Measurements from ENCODE around the gene DDX4. TPM values are rescaled to one million over a fixed set of nuclear protein-coding genes. Genes with fewer than 3 reads are reported as not detected.

The DDX4 gene
- total and polyA plus RNA-seq, 12 donors = 0.06 TPM; not detected in 11

DNA sequence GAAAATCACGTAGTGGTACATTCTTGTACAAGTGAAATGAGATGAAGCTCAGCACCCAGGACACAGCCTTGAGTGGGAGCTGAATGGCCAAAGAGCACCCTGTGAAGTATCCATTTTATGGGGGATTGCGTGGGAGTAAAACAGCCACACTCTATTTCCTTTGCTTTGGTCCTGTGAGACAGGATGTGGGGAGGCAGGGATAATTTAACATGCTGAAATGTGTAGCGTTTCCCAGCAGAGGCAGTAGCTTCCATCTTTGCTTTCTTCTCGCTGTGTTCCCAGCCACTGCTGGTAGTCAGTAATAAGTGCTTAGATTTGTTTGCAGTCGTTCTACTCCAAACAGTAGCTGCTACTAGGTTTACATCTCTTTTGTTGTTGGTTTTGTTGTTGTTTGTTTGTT lies 117.6 kb downstream of the DDX4 start:
- Histone ChIP-seq H3K27ac (no peak overlapping the region), H3K36me3 (replicated peaks in 1 of 2) (no peaks in the 10 kb centered on the region), H3K4me1 (replicated peaks in 1 of 2) (no peaks in the 10 kb centered on the region), H3K27me3 (peaks cover 5% of the 10 kb centered on the region), H3K9me3 (replicated peaks in 1 of 3) (no peaks in the 10 kb centered on the region), H3K4me3 (no peak overlapping the region)
- DNase-seq = no peak
- WGBS, 4 donors = 73 to 78% (median 75%) methylated on average over 5 of the region's 5 CpGs
- intact Hi-C loops (cut with DNase I) = no loop called here
- TF ChIP-seq, protein P1, sequence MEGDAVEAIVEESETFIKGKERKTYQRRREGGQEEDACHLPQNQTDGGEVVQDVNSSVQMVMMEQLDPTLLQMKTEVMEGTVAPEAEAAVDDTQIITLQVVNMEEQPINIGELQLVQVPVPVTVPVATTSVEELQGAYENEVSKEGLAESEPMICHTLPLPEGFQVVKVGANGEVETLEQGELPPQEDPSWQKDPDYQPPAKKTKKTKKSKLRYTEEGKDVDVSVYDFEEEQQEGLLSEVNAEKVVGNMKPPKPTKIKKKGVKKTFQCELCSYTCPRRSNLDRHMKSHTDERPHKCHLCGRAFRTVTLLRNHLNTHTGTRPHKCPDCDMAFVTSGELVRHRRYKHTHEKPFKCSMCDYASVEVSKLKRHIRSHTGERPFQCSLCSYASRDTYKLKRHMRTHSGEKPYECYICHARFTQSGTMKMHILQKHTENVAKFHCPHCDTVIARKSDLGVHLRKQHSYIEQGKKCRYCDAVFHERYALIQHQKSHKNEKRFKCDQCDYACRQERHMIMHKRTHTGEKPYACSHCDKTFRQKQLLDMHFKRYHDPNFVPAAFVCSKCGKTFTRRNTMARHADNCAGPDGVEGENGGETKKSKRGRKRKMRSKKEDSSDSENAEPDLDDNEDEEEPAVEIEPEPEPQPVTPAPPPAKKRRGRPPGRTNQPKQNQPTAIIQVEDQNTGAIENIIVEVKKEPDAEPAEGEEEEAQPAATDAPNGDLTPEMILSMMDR (IDR thresholded peaks at IDR 0.05) = no peak
- no peak for TF ChIP-seq POLR2A (IDR thresholded peaks at IDR 0.05)

DNA sequence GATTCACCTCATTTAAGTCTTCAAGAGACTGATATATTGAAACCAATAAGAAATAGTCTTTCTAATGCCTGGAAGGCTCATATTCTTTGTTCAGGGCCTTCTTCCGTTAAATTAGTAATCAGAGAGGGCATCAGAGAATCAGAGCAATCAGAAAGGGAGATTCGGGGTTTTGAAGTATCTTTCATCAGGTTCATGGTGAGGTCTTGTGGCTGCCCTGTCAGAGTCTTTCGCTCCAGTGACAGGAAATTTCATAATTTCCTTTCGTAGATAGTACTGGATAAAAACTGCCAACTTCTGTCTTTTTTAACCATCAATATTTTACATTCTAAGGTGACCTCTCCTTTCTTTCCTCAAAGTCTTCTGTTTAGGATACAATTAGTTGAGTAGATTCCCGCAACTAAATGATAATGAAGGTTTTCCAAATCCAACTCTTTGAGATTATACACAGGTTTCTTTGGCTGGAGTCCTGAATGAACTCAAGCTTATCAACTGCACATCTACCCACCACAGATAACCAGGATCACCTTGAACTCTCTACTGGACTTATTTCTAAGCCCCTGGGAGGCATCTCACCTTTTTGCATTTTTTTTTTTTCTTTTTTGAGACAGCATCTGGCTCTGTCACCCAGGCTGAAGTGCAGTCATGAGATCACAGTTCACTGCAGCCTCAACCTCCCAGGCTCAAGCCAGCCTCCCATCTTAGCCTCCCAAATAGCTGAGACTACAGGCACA lies 118.8 kb downstream of the DDX4 start:
- no peaks in the 10 kb centered on the region for H3K36me3 ChIP-seq (replicated peaks in 1 of 2)
- peaks cover 7% of the 10 kb centered on the region for H3K27me3 ChIP-seq
- intact Hi-C loops (cut with DNase I) = no loop called here
- WGBS, 4 donors = 54 to 77% (median 62%) methylated on average over 5 of the region's 5 CpGs
- no peak for DNase-seq
- H3K27ac ChIP-seq = no peak overlapping the region
- no peaks in the 10 kb centered on the region for H3K9me3 ChIP-seq (replicated peaks in 1 of 3)
- H3K4me1 ChIP-seq (replicated peaks in 1 of 2) = no peaks in the 10 kb centered on the region
- H3K4me3 ChIP-seq = no peak overlapping the region
- no peak for TF ChIP-seq POLR2A (IDR thresholded peaks at IDR 0.05)
- TF ChIP-seq, protein P1 (IDR thresholded peaks at IDR 0.05) = no peak

DNA sequence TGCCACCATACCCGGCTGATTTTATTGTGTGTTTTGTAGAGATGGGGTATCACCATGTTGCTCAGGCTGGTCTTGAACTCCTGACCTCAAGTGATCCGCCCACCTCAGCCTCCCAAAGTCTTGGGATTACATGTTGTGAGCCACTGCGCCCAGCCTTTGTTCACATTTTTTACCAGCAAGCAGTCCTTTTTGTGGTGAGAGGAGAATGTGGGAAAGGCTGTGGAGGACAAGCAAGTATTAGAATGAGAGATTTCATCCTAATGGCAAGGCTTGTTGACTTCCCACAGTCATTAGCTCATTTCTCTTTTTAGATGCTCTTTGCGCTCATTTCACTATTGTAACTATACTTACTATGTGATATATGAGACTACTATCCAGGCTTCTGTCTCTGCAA lies 119.4 kb downstream of the DDX4 start:
- intact Hi-C loops (cut with DNase I) = no loop called here
- H3K27me3 ChIP-seq = peaks cover 3% of the 10 kb centered on the region
- no peak for DNase-seq
- H3K27ac ChIP-seq = no peak overlapping the region
- no peaks in the 10 kb centered on the region for H3K9me3 ChIP-seq (replicated peaks in 1 of 3)
- no peaks in the 10 kb centered on the region for H3K36me3 ChIP-seq (replicated peaks in 1 of 2)
- no peaks in the 10 kb centered on the region for H3K4me1 ChIP-seq (replicated peaks in 1 of 2)
- TF ChIP-seq, protein P1 (IDR thresholded peaks at IDR 0.05) = no peak
- no peak for TF ChIP-seq POLR2A (IDR thresholded peaks at IDR 0.05)
- no peak overlapping the region for H3K4me3 ChIP-seq
- WGBS, 4 donors = 86 to 89% (median 87%) methylated on average over 4 of the region's 4 CpGs

DNA sequence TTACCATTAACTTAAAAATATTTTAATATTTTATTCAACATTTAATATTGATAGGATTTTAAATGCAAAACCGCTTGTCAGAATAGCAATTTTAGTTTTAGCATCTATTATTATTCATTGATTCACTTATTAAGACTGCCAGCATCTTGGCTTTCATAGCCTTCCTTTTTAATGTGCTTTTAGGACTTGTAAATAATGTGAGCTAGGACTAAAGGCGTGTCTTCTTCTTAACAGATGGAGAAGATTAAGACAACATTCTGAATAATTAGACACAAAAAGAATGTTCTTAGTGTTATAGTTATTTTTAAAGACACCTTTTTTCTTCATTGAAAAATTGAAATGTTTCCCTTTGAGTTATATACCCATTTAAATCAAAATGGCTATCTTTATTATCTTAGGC lies 120.2 kb downstream of the DDX4 start:
- no peaks in the 10 kb centered on the region for H3K9me3 ChIP-seq (replicated peaks in 1 of 3)
- H3K27me3 ChIP-seq = peaks cover 3% of the 10 kb centered on the region
- no peak for DNase-seq
- TF ChIP-seq POLR2A (IDR thresholded peaks at IDR 0.05) = no peak
- TF ChIP-seq, protein P1 (IDR thresholded peaks at IDR 0.05) = no peak
- H3K4me3 ChIP-seq = no peak overlapping the region
- H3K27ac ChIP-seq = no peak overlapping the region
- 83 to 89% (median 88%) methylated on average over 2 of the region's 2 CpGs for WGBS, 4 donors
- no peaks in the 10 kb centered on the region for H3K36me3 ChIP-seq (replicated peaks in 1 of 2)
- intact Hi-C loops (cut with DNase I) = no loop called here
- H3K4me1 ChIP-seq (replicated peaks in 1 of 2) = no peaks in the 10 kb centered on the region

Data from adrenal gland (tissue), 12 donors.